Left cardiac atrium (tissue), 4 donors: ENCODE data around the gene IDS. TPM values are rescaled to one million over a fixed set of nuclear protein-coding genes. Genes with fewer than 3 reads are reported as not detected.
"Not testable (repeated sequence)": the region's sequence is repeated elsewhere in the genome, so short reads cannot be mapped to it uniquely, and the experiment has no call there.

Experiments used
- ATAC-seq, 2 donors: fragments of 200-7000 bp; cut with Tn5 transposase; one replicate each; pipeline ENCODE4 v1.9.1; 2020; ENCODE audit warnings: mild to moderate bottlenecking in 2 of 2, moderate library complexity in 2 of 2
- DNase-seq: peaks from one replicate; pipeline ENCODE4 v3.0.0-alpha.2; 2020
- intact Hi-C, 2 donors: fragments of 100-400 bp; cut with DNase I; formaldehyde crosslinking; loops; one replicate each; pipeline versions ENCODE4 v1.14.1 to v1.15.1; 2022 to 2023
- total RNA-seq, 2 donors: library from RNA; stranded (reverse); fragmentation: NEBNext Ultra II Directional; extraction: Animal tissue kit (Norgen Biotek cat#: 25700); gene quantifications; one replicate each; pipeline ENCODE4 v1.2.1, GENCODE V29; 2021
- donor health status: DM: no; HTN: yes; CAD: no.
- donor health status: DM: no; HTN: yes; CAD: no; lungs with severe emphysema.
- donor health status: DM: yes; HTN: yes; CAD: no.
- donor health status: Dilated cardiomyopathy.

The IDS gene
- total RNA-seq, 2 donors from 2014 or later = 65.9 to 75.6 TPM

- DNase-seq, ATAC-seq, intact Hi-C loops: not testable (repeated sequence)
Measured at GRCh38 chrX:149532868-149533267, 27.8 kb upstream of the IDS start.

GRCh38 chrX:149531599-149531998 is 26.5 kb upstream of the IDS start:
- no peak for DNase-seq
- intact Hi-C loops = no loop called here
- no peak for ATAC-seq

GRCh38 chrX:149528381-149528780 is 23.3 kb upstream of the IDS start:
- intact Hi-C loops = no loop called here
- DNase-seq = no peak
- no peak for ATAC-seq

- ATAC-seq (peak in 1 of 2 donors; percentile 17), DNase-seq (no peak)
- intact Hi-C loops = no loop called here
Measured at GRCh38 chrX:149527705-149528104, 22.6 kb upstream of the IDS start.

GRCh38 chrX:149526318-149527033 is 21.4 kb upstream of the IDS start:
- intact Hi-C loops, DNase-seq: not testable (repeated sequence)
- peak; percentile 44 to 64 for ATAC-seq

GRCh38 chrX:149525903-149526302 is 20.8 kb upstream of the IDS start:
- intact Hi-C loops = not testable (repeated sequence)
- ATAC-seq = peak; percentile 12 to 23

GRCh38 chrX:149525389-149525788 is 20.3 kb upstream of the IDS start:
- DNase-seq (peak; percentile 60), ATAC-seq (peak; percentile 77 to 86)
- intact Hi-C loops = not testable (repeated sequence)

More at GRCh38 chrX:149525903-149526302, 20.8 kb upstream of the IDS start:
- DNase-seq = not testable (repeated sequence)

- intact Hi-C loops = no loop called here
- DNase-seq (no peak), ATAC-seq (no peak)
Measured at GRCh38 chrX:149522916-149523315, 17.8 kb upstream of the IDS start.

GRCh38 chrX:149521438-149521837 is 16.3 kb upstream of the IDS start:
- intact Hi-C loops = no loop called here
- ATAC-seq (no peak), DNase-seq (no peak)

GRCh38 chrX:149520636-149521277 is 15.7 kb upstream of the IDS start:
- ATAC-seq, DNase-seq, intact Hi-C loops: not testable (repeated sequence)

- ATAC-seq = no peak
- intact Hi-C loops = no loop called here
- DNase-seq = no peak
Measured at GRCh38 chrX:149518236-149518635, 13.1 kb upstream of the IDS start.

- DNase-seq (no peak), ATAC-seq (no peak)
- intact Hi-C loops = no loop called here
Measured at GRCh38 chrX:149517308-149517707, 12.2 kb upstream of the IDS start.

- no peak for DNase-seq
- intact Hi-C loops = no loop called here
Measured at GRCh38 chrX:149516604-149517003, 11.5 kb upstream of the IDS start.

GRCh38 chrX:149515954-149516602 is 11.0 kb upstream of the IDS start:
- DNase-seq = no peak
- intact Hi-C loops = no loop called here
- peak in 1 of 2 donors; percentile 36 for ATAC-seq

More at GRCh38 chrX:149516604-149517003, 11.5 kb upstream of the IDS start:
- ATAC-seq = no peak

- ATAC-seq (no peak), DNase-seq (no peak)
- intact Hi-C loops = no loop called here
Measured at GRCh38 chrX:149513825-149514428, 8.8 kb upstream of the IDS start.

GRCh38 chrX:149512225-149512885 is 7.2 kb upstream of the IDS start:
- DNase-seq (no peak), ATAC-seq (peak; percentile 15 to 73)
- intact Hi-C loops = no loop called here

GRCh38 chrX:149511081-149511480 is 6.0 kb upstream of the IDS start:
- intact Hi-C loops = no loop called here
- no peak for ATAC-seq
- DNase-seq = no peak

GRCh38 chrX:149510386-149510785 is 5.3 kb upstream of the IDS start:
- DNase-seq = no peak
- ATAC-seq = no peak
- intact Hi-C loops = no loop called here

- DNase-seq (no peak), ATAC-seq (no peak)
- intact Hi-C loops = no loop called here
Measured at GRCh38 chrX:149508467-149508866, 3.4 kb upstream of the IDS start.
